ENCODE results near the gene CBR3.

The CBR3 gene

DNA sequence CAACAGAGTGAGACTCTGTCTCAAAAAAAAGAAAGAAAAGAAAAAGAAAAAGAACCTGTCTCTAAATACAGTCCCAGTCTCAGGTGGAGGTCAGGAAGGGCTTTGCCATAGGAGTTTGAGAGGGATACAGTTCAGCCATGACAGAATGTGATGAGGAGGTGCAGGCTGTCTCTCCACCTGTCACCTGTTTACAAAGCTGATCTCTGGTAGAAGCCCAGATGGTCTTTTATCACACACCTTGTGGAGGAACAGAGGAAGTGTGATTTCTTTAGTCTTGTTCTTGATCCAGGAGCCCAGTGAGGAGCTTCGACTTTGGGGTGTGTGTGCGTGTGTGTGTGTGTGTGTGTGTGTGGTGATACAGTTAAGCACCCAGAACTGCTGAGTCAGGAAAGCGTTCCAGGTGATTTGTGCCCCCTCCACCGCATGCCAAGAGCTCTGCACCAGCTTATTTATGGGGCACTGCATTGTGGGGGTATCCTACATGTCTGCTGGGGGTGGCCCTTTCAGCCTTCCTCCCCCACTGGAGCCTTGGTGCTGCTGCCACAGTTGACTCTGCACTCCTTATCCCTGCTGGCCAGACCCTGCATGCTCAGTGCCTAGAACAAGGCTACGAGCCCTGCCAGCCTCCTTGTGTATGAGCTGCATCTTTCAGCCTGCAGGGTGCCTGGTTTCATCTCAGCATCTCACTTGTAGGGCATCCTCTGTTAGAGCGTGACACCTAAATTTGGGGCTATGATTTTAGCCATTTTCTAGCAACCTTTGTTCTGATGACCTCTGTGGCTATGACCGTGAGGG, 41.1 kb downstream of the CBR3 start:
- no peak overlapping the region for H3K4me3 ChIP-seq (ENCODE audit: low read depth, low read length)
- TF ChIP-seq, protein P1, sequence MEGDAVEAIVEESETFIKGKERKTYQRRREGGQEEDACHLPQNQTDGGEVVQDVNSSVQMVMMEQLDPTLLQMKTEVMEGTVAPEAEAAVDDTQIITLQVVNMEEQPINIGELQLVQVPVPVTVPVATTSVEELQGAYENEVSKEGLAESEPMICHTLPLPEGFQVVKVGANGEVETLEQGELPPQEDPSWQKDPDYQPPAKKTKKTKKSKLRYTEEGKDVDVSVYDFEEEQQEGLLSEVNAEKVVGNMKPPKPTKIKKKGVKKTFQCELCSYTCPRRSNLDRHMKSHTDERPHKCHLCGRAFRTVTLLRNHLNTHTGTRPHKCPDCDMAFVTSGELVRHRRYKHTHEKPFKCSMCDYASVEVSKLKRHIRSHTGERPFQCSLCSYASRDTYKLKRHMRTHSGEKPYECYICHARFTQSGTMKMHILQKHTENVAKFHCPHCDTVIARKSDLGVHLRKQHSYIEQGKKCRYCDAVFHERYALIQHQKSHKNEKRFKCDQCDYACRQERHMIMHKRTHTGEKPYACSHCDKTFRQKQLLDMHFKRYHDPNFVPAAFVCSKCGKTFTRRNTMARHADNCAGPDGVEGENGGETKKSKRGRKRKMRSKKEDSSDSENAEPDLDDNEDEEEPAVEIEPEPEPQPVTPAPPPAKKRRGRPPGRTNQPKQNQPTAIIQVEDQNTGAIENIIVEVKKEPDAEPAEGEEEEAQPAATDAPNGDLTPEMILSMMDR (IDR thresholded peaks at IDR 0.05; ENCODE audit: borderline replicate concordance, insufficient read depth, low read depth, low read length): no peak

DNA sequence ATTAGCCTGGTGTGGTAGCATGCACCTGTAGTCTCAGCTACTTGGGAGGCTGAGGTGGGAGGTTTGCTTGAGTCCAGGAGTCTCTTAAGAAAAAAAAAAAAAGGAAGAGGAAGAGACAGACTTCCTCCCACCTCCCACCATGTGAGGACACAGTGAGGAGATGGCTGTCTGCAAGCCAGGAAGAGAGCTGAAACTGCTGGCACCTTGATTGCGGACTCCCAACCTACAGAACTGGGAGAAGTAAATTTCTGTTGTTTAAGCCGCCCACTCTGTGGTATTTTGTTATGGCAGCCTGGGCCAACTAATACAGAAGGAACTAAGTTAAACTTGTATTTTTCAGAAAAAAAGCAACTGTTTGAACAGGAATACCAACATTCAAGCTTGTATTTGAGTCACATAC, 43.5 kb downstream of the CBR3 start:
- TF ChIP-seq, protein P1 (IDR thresholded peaks at IDR 0.05; ENCODE audit: borderline replicate concordance, insufficient read depth, low read depth, low read length): no peak
- no peak overlapping the region for H3K4me3 ChIP-seq (ENCODE audit: low read depth, low read length)

DNA sequence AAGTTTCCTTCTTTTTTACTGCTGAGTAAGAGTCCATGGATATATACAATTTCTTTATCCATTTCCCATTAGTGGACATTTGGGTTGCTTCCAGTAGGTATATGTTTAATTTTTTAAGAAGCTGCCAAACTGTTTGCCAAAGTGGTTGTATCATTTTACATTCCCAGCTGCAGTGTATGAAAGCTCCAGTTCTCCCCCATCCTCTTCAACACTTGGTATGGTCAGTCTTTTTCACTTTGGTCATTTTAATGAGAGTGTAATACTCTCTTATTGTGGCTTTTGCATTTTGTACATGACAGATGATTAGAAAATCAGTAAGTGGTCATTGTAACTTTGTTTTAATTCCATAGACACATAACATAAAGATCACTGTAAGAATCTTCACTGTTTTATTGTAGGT, 44.3 kb downstream of the CBR3 start:
- TF ChIP-seq, protein P1 (IDR thresholded peaks at IDR 0.05; ENCODE audit: borderline replicate concordance, insufficient read depth, low read depth, low read length): no peak
- no peak overlapping the region for H3K4me3 ChIP-seq (ENCODE audit: low read depth, low read length)

DNA sequence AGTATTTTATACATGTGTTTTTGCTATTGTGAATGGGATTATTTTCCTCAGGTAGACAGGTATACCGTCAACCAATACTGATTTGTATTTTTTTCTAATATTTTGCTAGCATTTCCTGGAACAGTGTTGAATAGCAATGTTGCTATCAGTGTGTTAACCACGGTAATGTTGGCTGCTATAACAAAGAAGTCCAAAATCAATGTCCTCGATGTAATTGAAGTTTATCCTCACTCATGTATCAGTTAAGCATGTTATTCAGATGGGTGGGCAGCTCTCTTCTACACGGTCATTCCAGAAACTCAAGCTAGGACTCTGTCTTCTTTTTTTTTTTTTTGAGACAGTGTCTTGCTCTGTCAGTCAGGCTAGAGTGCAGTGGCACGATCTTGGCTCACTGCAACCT, 46.1 kb downstream of the CBR3 start:
- no peak overlapping the region for H3K4me3 ChIP-seq (ENCODE audit: low read depth, low read length)
- TF ChIP-seq, protein P1 (IDR thresholded peaks at IDR 0.05; ENCODE audit: borderline replicate concordance, insufficient read depth, low read depth, low read length): no peak

DNA sequence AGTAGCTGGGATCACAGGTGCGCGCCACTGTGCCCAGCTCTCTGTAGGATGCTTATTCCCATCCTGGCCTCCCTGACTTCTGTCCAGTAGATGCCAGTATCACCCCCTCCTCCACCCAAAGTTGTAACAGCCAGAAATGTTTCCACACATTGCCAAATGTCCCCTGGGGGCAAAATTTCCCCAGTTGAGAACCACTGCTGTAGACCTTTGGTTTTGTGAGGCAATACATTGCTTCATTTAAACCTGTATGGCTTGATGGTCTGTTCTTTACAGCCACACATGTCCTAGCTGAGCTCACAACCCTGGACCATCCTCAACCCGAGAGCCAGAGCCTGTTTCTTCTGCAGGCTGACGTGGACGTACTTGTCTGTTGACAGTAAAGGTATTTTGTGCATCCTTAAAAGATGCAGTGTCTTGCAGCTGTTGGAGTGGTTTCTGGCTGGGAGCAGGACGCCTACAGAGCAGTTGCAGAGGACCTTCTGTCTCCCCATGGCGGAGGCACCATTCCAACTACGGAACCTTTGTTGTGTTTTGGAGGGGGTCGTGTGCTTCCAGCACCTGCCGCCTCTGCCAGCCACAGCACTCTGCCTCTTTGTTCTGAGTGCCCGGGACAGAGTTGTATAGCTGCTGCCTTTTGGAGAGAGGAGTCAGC, 48.4 kb downstream of the CBR3 start:
- TF ChIP-seq, protein P1 (IDR thresholded peaks at IDR 0.05; ENCODE audit: borderline replicate concordance, insufficient read depth, low read depth, low read length): no peak

DNA sequence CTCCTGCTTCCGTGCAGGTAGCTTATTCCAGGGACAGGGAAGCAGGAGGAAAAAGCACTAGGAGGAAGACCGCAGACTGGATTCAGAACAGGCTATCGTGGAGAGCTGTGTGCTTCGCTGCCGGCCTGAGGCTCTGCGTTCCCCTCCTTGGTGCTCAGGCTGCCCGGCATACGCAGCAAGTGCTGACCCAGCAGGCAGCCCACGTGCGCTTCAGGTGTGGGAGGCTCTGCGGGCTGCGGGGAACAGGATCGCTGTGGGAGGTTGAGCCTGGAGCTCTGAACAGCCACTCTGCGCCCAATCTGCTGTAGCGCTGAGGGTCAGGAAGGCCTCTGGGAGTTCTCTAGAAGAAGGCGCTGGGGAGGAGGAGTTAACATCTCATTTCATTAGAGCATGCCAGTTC, 49.7 kb downstream of the CBR3 start:
- TF ChIP-seq, protein P1 (IDR thresholded peaks at IDR 0.05; ENCODE audit: borderline replicate concordance, insufficient read depth, low read depth, low read length): no peak
- no peak overlapping the region for H3K4me3 ChIP-seq (ENCODE audit: low read depth, low read length)

More for the DNA sequence above, 48.4 kb downstream of the CBR3 start:
- H3K4me3 ChIP-seq (ENCODE audit: low read depth, low read length): no peak overlapping the region

DNA sequence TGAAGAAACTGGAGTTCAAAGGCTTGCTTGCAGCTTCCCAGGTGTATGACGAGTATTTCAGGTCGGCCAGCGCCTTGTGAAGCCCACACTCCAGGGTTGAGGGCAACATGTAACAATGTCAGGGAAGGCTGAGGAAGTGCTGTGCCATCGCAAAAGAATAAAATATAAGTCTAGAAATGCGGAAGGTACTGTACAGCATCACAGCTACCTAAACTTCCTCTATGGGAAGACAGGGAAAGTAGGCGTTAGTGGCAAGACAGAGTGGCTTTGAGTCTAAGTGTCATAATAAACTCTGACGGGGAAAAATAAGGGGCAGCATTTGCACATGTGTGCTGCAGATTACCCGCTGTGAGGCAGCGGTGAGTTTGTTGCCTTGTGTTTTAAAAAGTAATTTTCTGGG, 50.6 kb downstream of the CBR3 start:
- TF ChIP-seq, protein P1 (IDR thresholded peaks at IDR 0.05; ENCODE audit: borderline replicate concordance, insufficient read depth, low read depth, low read length): no peak
- no peak overlapping the region for H3K4me3 ChIP-seq (ENCODE audit: low read depth, low read length)

Data from GM12875 (cell line).